B cell (primary cell): ENCODE results near the gene CFAP90. TPM values are rescaled to one million over a fixed set of nuclear protein-coding genes. Genes with fewer than 3 reads are reported as not detected.

Source experiments
- ATAC-seq: fragments of 200-7000 bp; cut with Tn5 transposase; one replicate; pipeline ENCODE4 v1.10.0; 2021; ENCODE audit warnings: low read depth, mild to moderate bottlenecking, moderate number of reproducible peaks, moderate library complexity
- CTCF ChIA-PET: fragments of 350-600 bp; sonication (Branson Sonifier 250); formaldehyde crosslinking; loops from one replicate; lab custom pipeline; 2021; ENCODE audit warnings: antibody characterized with exemption, inconsistent platforms; lab: Charles Lee
- POLR2A ChIA-PET: fragments of 350-600 bp; sonication (Branson Sonifier 250); formaldehyde crosslinking; loops from one replicate; lab custom pipeline; 2021; ENCODE audit warnings: antibody characterized with exemption; lab: Charles Lee
- DNase-seq: peaks from one replicate; pipeline ENCODE4 v3.0.0; 2013
- H2AFZ ChIP-seq: 2 replicates; pipeline ENCODE4 v1.6.1; 2012; ENCODE audit warnings: mild to moderate bottlenecking, low read depth, low read length; ENCODE audit not compliant: insufficient read depth, poor library complexity, severe bottlenecking
- H3K27ac ChIP-seq, 2 donors: 1 replicate in 1 of 2; 2 replicates in 1 of 2; pipeline ENCODE4 v1.5.1; 2012 to 2013; ENCODE audit warnings: low read length in 2 of 2, mild to moderate bottlenecking in 2 of 2, moderate library complexity in 1 of 2
- H3K27me3 ChIP-seq, 4 experiments: fragments of 200-600 bp in 1 of 4; sonication (generic) in 1 of 4; replicated peaks in 1 of 4; 1 replicate in 2 of 4; 2 replicates in 2 of 4; pipeline versions ENCODE4 v1.6.1 to v1.7.0; 2013 to 2016; ENCODE audit warnings: low read length in 3 of 4, mild to moderate bottlenecking in 2 of 4, mixed read lengths in 1 of 4, moderate library complexity in 1 of 4; ENCODE audit not compliant: insufficient read depth in 4 of 4, control insufficient read depth in 3 of 4; ENCODE audit errors: control extremely low read depth in 1 of 4
- H3K36me3 ChIP-seq, 2 experiments: replicated peaks in 1 of 2; 1 replicate in 1 of 2; 2 replicates in 1 of 2; pipeline versions ENCODE4 v1.6.1 to v1.7.1; 2013; ENCODE audit warnings: low read length in 1 of 2; ENCODE audit not compliant: insufficient read depth in 2 of 2, control insufficient read depth in 1 of 2; ENCODE audit errors: control extremely low read depth in 1 of 2, extremely low read depth in 1 of 2
- H3K4me1 ChIP-seq, 2 donors: fragments of 200-600 bp in 1 of 2; sonication (generic) in 1 of 2; 1 replicate in 1 of 2; 2 replicates in 1 of 2; pipeline versions ENCODE4 v1.5.1 to v1.6.1; 2013 to 2017; ENCODE audit warnings: low read length in 2 of 2; ENCODE audit not compliant: control insufficient read depth in 2 of 2, insufficient read depth in 2 of 2
- H3K4me2 ChIP-seq: replicated peaks from 2 replicates; pipeline ENCODE3; 2012; ENCODE audit warnings: mild to moderate bottlenecking, low read depth, low read length; ENCODE audit not compliant: poor library complexity, severe bottlenecking
- H3K4me3 ChIP-seq, 5 experiments: fragments of 200-600 bp in 1 of 5; sonication (generic) in 1 of 5; 1 replicate in 3 of 5; 2 replicates in 2 of 5; pipeline versions ENCODE4 v1.5.1 to v1.7.0; 2011 to 2016; ENCODE audit warnings: low read length in 4 of 5, mild to moderate bottlenecking in 4 of 5, low read depth in 2 of 5, control low read depth in 1 of 5, moderate library complexity in 1 of 5; ENCODE audit not compliant: insufficient read depth in 1 of 5; ENCODE audit errors: control extremely low read depth in 1 of 5, extremely low read depth in 1 of 5
- H3K79me2 ChIP-seq: fragments of 200-600 bp; sonication (generic); one replicate; pipeline ENCODE4 v1.6.0; 2016; ENCODE audit warnings: low read length; ENCODE audit not compliant: control insufficient read depth, insufficient read depth
- H3K9ac ChIP-seq: fragments of 200-600 bp; sonication (generic); 2 replicates; pipeline ENCODE4 v1.6.1; 2017; ENCODE audit warnings: mild to moderate bottlenecking, low read length, moderate library complexity
- H3K9me3 ChIP-seq, 3 donors: one replicate each; pipeline versions ENCODE4 v1.6.1 to v1.7.1; 2013; ENCODE audit warnings: low read length in 2 of 3; ENCODE audit not compliant: control insufficient read depth in 2 of 3, insufficient read depth in 1 of 3; ENCODE audit errors: control extremely low read depth in 1 of 3
- H4K20me1 ChIP-seq: 2 replicates; pipeline ENCODE4 v1.6.0; 2012; ENCODE audit warnings: mild to moderate bottlenecking, low read length; ENCODE audit not compliant: insufficient read depth, control insufficient read depth, poor library complexity, severe bottlenecking
- H3K27ac Mint-ChIP-seq: one replicate; pipeline ENCODE4 v1.8.0; 2021; ENCODE audit warnings: mixed read lengths
- H3K27me3 Mint-ChIP-seq: one replicate; pipeline ENCODE4 v1.8.0; 2021; ENCODE audit warnings: mixed read lengths
- H3K4me1 Mint-ChIP-seq: one replicate; pipeline ENCODE4 v1.8.0; 2021; ENCODE audit warnings: mixed read lengths
- H3K4me3 Mint-ChIP-seq: one replicate; pipeline ENCODE4 v1.8.0; 2021; ENCODE audit warnings: mixed read lengths
- H3K9me3 Mint-ChIP-seq: one replicate; pipeline ENCODE4 v1.8.0; 2022; ENCODE audit warnings: mixed read lengths; ENCODE audit not compliant: insufficient read depth
- CTCF ChIP-seq: fragments of 200-600 bp; IDR thresholded peaks from one replicate; pipeline ENCODE4 v1.8.0; 2022; ENCODE audit warnings: antibody characterized with exemption, mild to moderate bottlenecking
- EZH2 ChIP-seq: IDR thresholded peaks from 2 replicates; pipeline ENCODE4 v1.6.1; 2012; ENCODE audit warnings: borderline replicate concordance, low read depth, mild to moderate bottlenecking, moderate library complexity, low read length; ENCODE audit not compliant: insufficient read depth, poor library complexity, severe bottlenecking
- WGBS: methylation state at CpG from one replicate; pipeline ENCODE4 v1.1.5; 2013; ENCODE audit warnings: missing lambda C conversion rate; ENCODE audit not compliant: insufficient coverage; 5-methylcytosine and 5-hydroxymethylcytosine counted together
- intact Hi-C: fragments of 100-400 bp; cut with micrococcal nuclease; formaldehyde crosslinking; loops from one replicate; pipeline ENCODE4 v1.10.0; 2022
- polyA plus RNA-seq: library from polyadenylated mRNA; depleted of rRNA; stranded (reverse); fragments of >200 nt; gene quantifications from 2 replicates; pipeline ENCODE4 v1.2.3, GENCODE V29; 2012
- total RNA-seq, 2 donors: library from RNA; stranded (reverse); fragments of 120-200 nt in 1 of 2; gene quantifications; 1 replicate in 1 of 2; 2 replicates in 1 of 2; pipeline versions ENCODE4 v1.2.3 to v1.2.4, GENCODE V29; 2013 to 2022

Gene CFAP90
- total and polyA plus RNA-seq, 2 donors (not counting 1 experiment from before 2014, with no cell fraction given) = not detected

- Histone ChIP-seq H3K27ac (no peak overlapping the region), H3K9ac (no peak overlapping the region), H3K9me3 (peaks cover 0 to 5% (median 0%) of the 10 kb centered on the region in 3 donors), H2AFZ (no peak overlapping the region), H3K36me3 (no peaks in the 10 kb centered on the region), H3K79me2 (no peaks in the 10 kb centered on the region), H3K4me1 (peaks cover 14 to 15% of the 10 kb centered on the region in 2 donors), H4K20me1 (no peaks in the 10 kb centered on the region), H3K4me3 (no peak overlapping the region), H3K27me3 (peaks cover 0 to 20% (median 7%) of the 10 kb centered on the region in 4 experiments), H3K4me2 (no peak overlapping the region)
- intact Hi-C loops = no loop called here
- peak; percentile 5 for DNase-seq
- POLR2A ChIA-PET = no interaction called here
- peaks cover 2% of the 10 kb centered on the region for H3K9me3 Mint-ChIP-seq
- H3K4me3 Mint-ChIP-seq = no peak overlapping the region
- CTCF ChIA-PET = interaction anchor here (1.1 to 1.3 kb wide), 2 partner anchors 40 to 42 kb away, joined by 3 to 4 read pairs; no protein-coding TSS in a partner anchor
- peaks cover 39% of the 10 kb centered on the region for H3K27me3 Mint-ChIP-seq
- TF ChIP-seq EZH2 = no peak
- no peak for TF ChIP-seq CTCF
- no peak for ATAC-seq
- peaks cover 13% of the 10 kb centered on the region for H3K4me1 Mint-ChIP-seq
- no peak overlapping the region for H3K27ac Mint-ChIP-seq
Measured at GRCh38 chr5:7844901-7845300, 6.0 kb downstream of the CFAP90 start.

GRCh38 chr5:7842531-7842930 is 8.4 kb downstream of the CFAP90 start:
- 75% methylated on average over 1 of the region's 2 CpGs for WGBS
- H2AFZ ChIP-seq = no peak overlapping the region
- H3K27me3 ChIP-seq = peaks cover 0 to 9% (median 0%) of the 10 kb centered on the region in 4 experiments
- no peaks in the 10 kb centered on the region for H3K79me2 ChIP-seq
- no peak overlapping the region for H3K4me3 ChIP-seq
- H3K9me3 Mint-ChIP-seq = peaks cover 2% of the 10 kb centered on the region
- H3K9me3 ChIP-seq = no peaks in the 10 kb centered on the region
- no peak overlapping the region for H3K27ac Mint-ChIP-seq
- peaks cover 6 to 10% of the 10 kb centered on the region in 2 donors for H3K4me1 ChIP-seq
- intact Hi-C loops = no loop called here
- peaks cover 35% of the 10 kb centered on the region for H3K27me3 Mint-ChIP-seq
- no peak for TF ChIP-seq EZH2
- TF ChIP-seq CTCF = no peak
- DNase-seq (no peak), ATAC-seq (no peak)
- H3K4me2 ChIP-seq = no peak overlapping the region
- ChIA-PET CTCF (no interaction called here), POLR2A (no interaction called here)
- H3K4me1 Mint-ChIP-seq = peaks cover 5% of the 10 kb centered on the region
- H3K27ac ChIP-seq = no peak overlapping the region
- H3K9ac ChIP-seq = no peak overlapping the region
- H3K36me3 ChIP-seq = no peaks in the 10 kb centered on the region
- no peak overlapping the region for H3K4me3 Mint-ChIP-seq
- H4K20me1 ChIP-seq = no peaks in the 10 kb centered on the region
